HUES48 (cell line): ENCODE measurements around the gene CTR9.

Experiments
- H3K27ac ChIP-seq: one replicate; pipeline ENCODE4 v1.7.0; 2013; ENCODE audit warnings: low read depth, low read length, inconsistent platforms
- H3K27me3 ChIP-seq: 2 replicates; pipeline ENCODE4 v1.6.1; 2013; ENCODE audit warnings: mild to moderate bottlenecking, low read length; ENCODE audit not compliant: control insufficient read depth, insufficient read depth
- H3K36me3 ChIP-seq: 2 replicates; pipeline ENCODE4 v1.6.1; 2013; ENCODE audit warnings: low read length; ENCODE audit not compliant: control insufficient read depth, insufficient read depth
- H3K4me1 ChIP-seq: 2 replicates; pipeline ENCODE4 v1.6.1; 2013; ENCODE audit warnings: mild to moderate bottlenecking, low read length; ENCODE audit not compliant: control insufficient read depth, insufficient read depth
- H3K4me3 ChIP-seq: 2 replicates; pipeline ENCODE4 v1.5.1; 2013; ENCODE audit warnings: mild to moderate bottlenecking, low read depth, low read length
- H3K9ac ChIP-seq: 2 replicates; pipeline ENCODE4 v1.6.1; 2013; ENCODE audit warnings: mild to moderate bottlenecking, low read depth, low read length, moderate library complexity
- H3K9me3 ChIP-seq: 2 replicates; pipeline ENCODE4 v1.6.1; 2013; ENCODE audit warnings: low read length; ENCODE audit not compliant: control insufficient read depth, insufficient read depth

The CTR9 gene

DNA sequence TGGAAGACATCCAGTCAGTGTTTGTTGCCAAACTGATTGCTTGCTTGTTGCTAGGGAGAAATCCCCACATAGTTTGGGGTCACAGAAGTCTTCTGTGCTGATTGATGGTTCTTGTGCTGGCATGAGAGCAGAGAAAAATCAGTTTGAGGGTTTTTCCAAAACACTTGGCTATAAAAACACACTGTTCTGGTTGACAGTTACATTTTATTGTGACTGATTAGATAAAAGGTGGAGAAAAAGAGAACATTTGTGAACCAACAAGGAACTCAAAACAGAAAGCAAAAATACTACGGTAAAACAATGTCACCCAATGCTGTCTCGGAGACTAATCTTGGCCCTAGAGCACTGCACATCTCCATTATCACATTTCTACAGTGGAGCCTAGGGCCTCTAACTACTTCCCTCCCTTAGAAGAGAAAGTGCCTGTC is 72.1 kb downstream of the CTR9 start:
- Histone ChIP-seq H3K9me3 (no peaks in the 10 kb centered on the region), H3K4me1 (no peaks in the 10 kb centered on the region), H3K27ac (no peak overlapping the region), H3K9ac (no peak overlapping the region), H3K4me3 (no peak overlapping the region), H3K27me3 (no peaks in the 10 kb centered on the region), H3K36me3 (no peaks in the 10 kb centered on the region)

DNA sequence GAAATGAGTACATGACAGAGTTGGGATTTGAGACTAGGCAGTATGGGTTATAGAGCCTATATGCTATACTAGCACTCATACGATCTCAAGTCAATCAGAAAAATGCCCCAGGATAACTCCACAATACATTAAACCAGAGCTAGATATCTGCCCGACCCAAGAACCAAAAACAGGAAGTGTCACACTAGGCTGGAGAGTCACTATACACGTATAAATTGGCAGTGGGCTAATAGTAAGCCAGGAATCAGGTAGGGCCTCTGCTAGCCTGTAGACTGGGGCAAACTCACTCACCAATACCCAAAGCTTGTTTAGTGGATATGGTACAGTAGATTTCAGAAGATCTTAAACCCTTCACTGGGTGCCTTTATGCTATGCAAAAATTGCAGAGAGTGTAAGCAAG is 73.8 kb downstream of the CTR9 start:
- Histone ChIP-seq H3K4me3 (no peak overlapping the region), H3K27ac (no peak overlapping the region), H3K36me3 (no peaks in the 10 kb centered on the region), H3K4me1 (no peaks in the 10 kb centered on the region), H3K27me3 (no peaks in the 10 kb centered on the region), H3K9me3 (no peaks in the 10 kb centered on the region), H3K9ac (no peak overlapping the region)

DNA sequence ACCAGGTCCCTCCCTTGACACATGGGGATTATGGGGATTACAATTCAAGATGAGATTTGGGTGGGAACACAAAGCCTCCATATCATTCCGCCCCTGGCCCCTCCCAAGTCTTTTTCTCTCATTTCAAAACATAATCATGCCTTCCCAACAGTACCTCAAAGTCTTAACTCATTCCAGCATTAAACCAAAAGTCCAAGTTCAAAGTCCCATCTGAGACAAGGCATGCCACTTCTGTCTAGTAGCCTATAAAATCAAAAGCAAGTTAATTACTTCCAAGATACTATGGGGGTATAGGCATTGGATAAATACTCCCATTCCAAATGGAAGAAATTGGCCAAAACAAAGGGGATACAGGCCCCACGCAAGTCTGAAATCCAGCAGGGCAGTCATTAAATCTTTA is 77.4 kb downstream of the CTR9 start:
- H3K9ac ChIP-seq, result no peak overlapping the region
- H3K27me3 ChIP-seq, result no peaks in the 10 kb centered on the region
- no peaks in the 10 kb centered on the region for H3K9me3 ChIP-seq
- H3K4me1 ChIP-seq, result no peaks in the 10 kb centered on the region
- H3K36me3 ChIP-seq, result no peaks in the 10 kb centered on the region
- H3K27ac ChIP-seq, result no peak overlapping the region
- no peak overlapping the region for H3K4me3 ChIP-seq

DNA sequence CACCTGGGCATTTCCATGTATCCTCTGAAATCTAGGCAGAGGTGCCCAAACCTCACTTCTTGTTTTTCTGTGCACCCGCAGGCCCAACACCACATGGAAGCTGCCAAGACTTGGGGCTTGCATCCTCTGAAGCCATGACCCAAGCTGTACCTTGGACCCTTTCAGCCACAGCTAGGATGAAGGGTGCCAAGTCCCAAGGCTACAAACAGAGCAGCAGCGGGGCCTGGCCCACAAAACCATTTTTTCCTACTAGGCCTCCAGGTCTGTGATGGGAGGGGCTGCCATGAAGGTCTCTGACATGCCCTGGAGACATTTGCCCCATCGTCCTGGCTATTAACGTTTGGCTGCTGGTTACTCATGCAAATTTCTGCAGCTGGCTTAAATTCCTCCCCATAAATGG is 78.1 kb downstream of the CTR9 start:
- Histone ChIP-seq H3K27ac (no peak overlapping the region), H3K36me3 (no peaks in the 10 kb centered on the region), H3K27me3 (no peaks in the 10 kb centered on the region), H3K9me3 (no peaks in the 10 kb centered on the region), H3K4me1 (no peaks in the 10 kb centered on the region), H3K9ac (no peak overlapping the region), H3K4me3 (no peak overlapping the region)
